Tibial nerve (tissue), 4 donors: Measurements from ENCODE around the gene CALB2. TPM values are rescaled to one million over a fixed set of nuclear protein-coding genes. Genes with fewer than 3 reads are reported as not detected.

ENCODE experiments used
- DNase-seq, 2 donors: peaks; one replicate each; pipeline ENCODE4 v3.0.0-alpha.2; 2019; ENCODE audit warnings: low spot score in 2 of 2
- H3K27ac ChIP-seq, 4 donors: fragments of 200-600 bp; sonication (generic) in 3 of 4; one replicate each; pipeline ENCODE4 v1.5.1; 2017 to 2019; ENCODE audit warnings: mild to moderate bottlenecking in 1 of 4
- H3K27me3 ChIP-seq, 2 donors: fragments of 200-600 bp; sonication (generic) in 1 of 2; one replicate each; pipeline versions ENCODE4 v1.5.1 to v1.6.0; 2017 to 2019
- H3K36me3 ChIP-seq, 3 donors: fragments of 200-600 bp; sonication (generic); one replicate each; pipeline ENCODE4 v1.5.1; 2018 to 2019
- H3K4me1 ChIP-seq, 4 donors: fragments of 200-600 bp; sonication (generic) in 3 of 4; one replicate each; pipeline ENCODE4 v1.5.1; 2017 to 2019
- H3K4me3 ChIP-seq, 4 donors: fragments of 200-600 bp; sonication (generic) in 3 of 4; one replicate each; pipeline ENCODE4 v1.5.1; 2017 to 2019; ENCODE audit warnings: mild to moderate bottlenecking in 1 of 4, moderate library complexity in 1 of 4
- H3K9me3 ChIP-seq, 4 donors: fragments of 200-600 bp; sonication (generic) in 3 of 4; one replicate each; pipeline ENCODE4 v1.5.1; 2017 to 2019
- EP300 ChIP-seq, 2 donors: sonication (generic); formaldehyde crosslinking; IDR thresholded peaks; one replicate each; pipeline ENCODE4 v1.6.1; 2017; ENCODE audit warnings: antibody characterized with exemption in 2 of 2, mild to moderate bottlenecking in 1 of 2
- POLR2A ChIP-seq, 2 donors: fragments of 450-650 bp; IDR thresholded peaks; one replicate each; pipeline ENCODE4 v1.6.1; 2017; ENCODE audit warnings: antibody characterized with exemption in 2 of 2, mild to moderate bottlenecking in 2 of 2, moderate library complexity in 2 of 2
- WGBS, 2 donors: methylation state at CpG; one replicate each; pipeline ENCODE4 v1.1.5; 2018; 5-methylcytosine and 5-hydroxymethylcytosine counted together
- total RNA-seq, 4 donors: library from RNA; depleted of rRNA; stranded (reverse); fragments of >200 nt; gene quantifications; one replicate each; pipeline ENCODE4 v1.1.0, GENCODE V29; 2016
- TF ChIP-seq, protein P1 (sequence below), 5 experiments: fragments of 200-600 bp in 3 of 5; fragments of 450-650 bp in 2 of 5; sonication (generic) in 3 of 5; IDR thresholded peaks; one replicate each; pipeline ENCODE4 v1.5.1; 2016 to 2019; ENCODE audit warnings: antibody characterized with exemption in 5 of 5, mild to moderate bottlenecking in 3 of 5, moderate library complexity in 2 of 5

The CALB2 gene
- total RNA-seq, 4 donors from 2014 or later: 3.5 to 24.7 (median 11.3) TPM

DNA sequence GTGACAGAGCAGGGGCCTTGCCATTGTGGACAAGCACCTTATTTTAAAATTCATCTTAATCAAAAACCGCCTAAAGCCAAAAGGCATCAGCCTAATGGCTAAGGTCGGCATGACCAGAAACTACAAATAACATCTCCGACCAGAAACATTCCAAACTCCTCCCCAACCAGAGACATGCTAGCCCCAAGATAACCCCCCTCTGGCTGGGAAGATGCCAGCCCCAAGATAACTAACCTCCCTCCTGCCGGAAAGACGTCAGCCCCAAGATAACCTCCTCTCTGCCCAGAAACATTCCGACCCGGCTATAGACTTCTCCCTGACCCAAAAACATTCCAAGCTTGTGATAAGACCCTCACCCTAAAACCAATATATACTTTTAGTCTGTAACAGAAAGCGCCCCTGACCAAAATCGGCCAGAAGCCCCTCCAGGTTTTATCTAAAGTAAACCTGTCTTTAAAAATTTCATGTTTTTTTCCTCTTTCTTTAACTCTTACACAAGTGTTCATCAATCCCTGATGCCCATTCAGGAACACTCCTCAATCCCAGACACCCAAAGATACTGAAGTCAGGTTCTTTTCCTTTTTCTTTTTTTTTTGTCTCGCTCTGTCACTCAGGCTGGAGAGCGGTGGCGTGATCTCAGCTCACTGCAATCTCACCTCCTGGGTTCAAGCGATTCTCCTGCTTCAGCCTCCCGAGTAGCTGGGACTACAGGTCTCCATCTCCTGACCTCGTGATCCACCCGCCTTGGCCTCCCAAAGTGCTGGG lies 50.7 kb downstream of the CALB2 start:
- no peaks in the 10 kb centered on the region for H3K36me3 ChIP-seq
- no peak for TF ChIP-seq EP300 (IDR thresholded peaks at IDR 0.05)
- TF ChIP-seq, protein P1, sequence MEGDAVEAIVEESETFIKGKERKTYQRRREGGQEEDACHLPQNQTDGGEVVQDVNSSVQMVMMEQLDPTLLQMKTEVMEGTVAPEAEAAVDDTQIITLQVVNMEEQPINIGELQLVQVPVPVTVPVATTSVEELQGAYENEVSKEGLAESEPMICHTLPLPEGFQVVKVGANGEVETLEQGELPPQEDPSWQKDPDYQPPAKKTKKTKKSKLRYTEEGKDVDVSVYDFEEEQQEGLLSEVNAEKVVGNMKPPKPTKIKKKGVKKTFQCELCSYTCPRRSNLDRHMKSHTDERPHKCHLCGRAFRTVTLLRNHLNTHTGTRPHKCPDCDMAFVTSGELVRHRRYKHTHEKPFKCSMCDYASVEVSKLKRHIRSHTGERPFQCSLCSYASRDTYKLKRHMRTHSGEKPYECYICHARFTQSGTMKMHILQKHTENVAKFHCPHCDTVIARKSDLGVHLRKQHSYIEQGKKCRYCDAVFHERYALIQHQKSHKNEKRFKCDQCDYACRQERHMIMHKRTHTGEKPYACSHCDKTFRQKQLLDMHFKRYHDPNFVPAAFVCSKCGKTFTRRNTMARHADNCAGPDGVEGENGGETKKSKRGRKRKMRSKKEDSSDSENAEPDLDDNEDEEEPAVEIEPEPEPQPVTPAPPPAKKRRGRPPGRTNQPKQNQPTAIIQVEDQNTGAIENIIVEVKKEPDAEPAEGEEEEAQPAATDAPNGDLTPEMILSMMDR (IDR thresholded peaks at IDR 0.05): no peak
- no peak for TF ChIP-seq POLR2A (IDR thresholded peaks at IDR 0.05)
- DNase-seq: no peak
- 72 to 74% methylated on average over 16 of the region's 16 CpGs for WGBS, 2 donors
- H3K4me3 ChIP-seq: no peak overlapping the region
- peaks cover 0 to 9% (median 0%) of the 10 kb centered on the region in 4 donors for H3K9me3 ChIP-seq
- peaks cover 0 to 8% (median 0%) of the 10 kb centered on the region in 4 donors for H3K4me1 ChIP-seq
- peaks cover 0 to 7% of the 10 kb centered on the region in 2 donors for H3K27me3 ChIP-seq
- no peak overlapping the region for H3K27ac ChIP-seq

- 77% methylated on average over 5 of the region's 5 CpGs for WGBS, 2 donors
- peaks cover 0 to 8% (median 0%) of the 10 kb centered on the region in 4 donors for H3K4me1 ChIP-seq
- H3K27me3 ChIP-seq: peaks cover 0 to 7% of the 10 kb centered on the region in 2 donors
- no peak for DNase-seq
- peaks cover 0 to 1% (median 0%) of the 10 kb centered on the region in 4 donors for H3K9me3 ChIP-seq
- no peak overlapping the region for H3K27ac ChIP-seq
- H3K36me3 ChIP-seq: no peaks in the 10 kb centered on the region
- TF ChIP-seq, protein P1 (IDR thresholded peaks at IDR 0.05): no peak
- TF ChIP-seq EP300 (IDR thresholded peaks at IDR 0.05): no peak
- TF ChIP-seq POLR2A (IDR thresholded peaks at IDR 0.05): no peak
- no peak overlapping the region for H3K4me3 ChIP-seq
These were observed 51.6 kb downstream of the CALB2 start for GRCh38 chr16:71410146-71410545.

GRCh38 chr16:71412270-71413160 lies 54.0 kb downstream of the CALB2 start:
- no peak for TF ChIP-seq EP300 (IDR thresholded peaks at IDR 0.05)
- no peak for TF ChIP-seq POLR2A (IDR thresholded peaks at IDR 0.05)
- TF ChIP-seq, protein P1 (IDR thresholded peaks at IDR 0.05): peak; percentile 82 to 86 (median 86)
- Histone ChIP-seq H3K9me3 (no peaks in the 10 kb centered on the region), H3K27me3 (peaks cover 0 to 12% of the 10 kb centered on the region in 2 donors), H3K4me3 (no peak overlapping the region), H3K36me3 (no peaks in the 10 kb centered on the region), H3K4me1 (peaks cover 0 to 8% (median 0%) of the 10 kb centered on the region in 4 donors), H3K27ac (no peak overlapping the region)
- peak; percentile 18 to 54 for DNase-seq
- WGBS, 2 donors: 8 to 9% methylated on average over 19 to 24 of the region's 24 CpGs

DNA sequence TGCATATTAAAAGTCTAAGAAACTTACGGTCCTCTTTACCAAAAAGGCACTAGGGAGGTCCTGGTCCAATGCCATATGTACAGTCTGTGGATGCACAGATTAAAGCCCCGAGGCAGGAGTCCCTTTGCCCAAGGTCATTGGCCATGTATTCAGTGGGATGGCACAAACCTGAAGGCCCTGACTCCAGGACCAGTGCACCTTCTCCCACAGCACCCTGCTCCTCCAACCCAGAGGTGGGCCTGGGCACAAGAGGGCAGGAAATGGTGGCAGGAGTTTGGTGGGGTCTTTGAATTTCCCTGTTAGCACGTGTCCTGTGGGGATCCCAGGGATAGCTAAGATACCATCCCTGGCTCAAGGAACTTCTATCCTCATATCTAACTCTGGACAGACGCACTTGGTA lies 54.8 kb downstream of the CALB2 start:
- no peak for DNase-seq
- TF ChIP-seq, protein P1 (IDR thresholded peaks at IDR 0.05): no peak
- TF ChIP-seq EP300 (IDR thresholded peaks at IDR 0.05): no peak
- TF ChIP-seq POLR2A (IDR thresholded peaks at IDR 0.05): no peak
- Histone ChIP-seq H3K4me1 (peaks cover 0 to 8% (median 0%) of the 10 kb centered on the region in 4 donors), H3K9me3 (no peaks in the 10 kb centered on the region), H3K27me3 (peaks cover 0 to 16% of the 10 kb centered on the region in 2 donors), H3K4me3 (no peak overlapping the region), H3K36me3 (no peaks in the 10 kb centered on the region), H3K27ac (no peak overlapping the region)
- 55 to 71% methylated on average over 4 of the region's 4 CpGs for WGBS, 2 donors
